Measurements from ENCODE around the gene IL17RA. TPM values are rescaled to one million over a fixed set of nuclear protein-coding genes. Genes with fewer than 3 reads are reported as not detected.

Gene IL17RA
- total RNA-seq, 1 donor from 2014 or later, result 49.8 TPM

DNA sequence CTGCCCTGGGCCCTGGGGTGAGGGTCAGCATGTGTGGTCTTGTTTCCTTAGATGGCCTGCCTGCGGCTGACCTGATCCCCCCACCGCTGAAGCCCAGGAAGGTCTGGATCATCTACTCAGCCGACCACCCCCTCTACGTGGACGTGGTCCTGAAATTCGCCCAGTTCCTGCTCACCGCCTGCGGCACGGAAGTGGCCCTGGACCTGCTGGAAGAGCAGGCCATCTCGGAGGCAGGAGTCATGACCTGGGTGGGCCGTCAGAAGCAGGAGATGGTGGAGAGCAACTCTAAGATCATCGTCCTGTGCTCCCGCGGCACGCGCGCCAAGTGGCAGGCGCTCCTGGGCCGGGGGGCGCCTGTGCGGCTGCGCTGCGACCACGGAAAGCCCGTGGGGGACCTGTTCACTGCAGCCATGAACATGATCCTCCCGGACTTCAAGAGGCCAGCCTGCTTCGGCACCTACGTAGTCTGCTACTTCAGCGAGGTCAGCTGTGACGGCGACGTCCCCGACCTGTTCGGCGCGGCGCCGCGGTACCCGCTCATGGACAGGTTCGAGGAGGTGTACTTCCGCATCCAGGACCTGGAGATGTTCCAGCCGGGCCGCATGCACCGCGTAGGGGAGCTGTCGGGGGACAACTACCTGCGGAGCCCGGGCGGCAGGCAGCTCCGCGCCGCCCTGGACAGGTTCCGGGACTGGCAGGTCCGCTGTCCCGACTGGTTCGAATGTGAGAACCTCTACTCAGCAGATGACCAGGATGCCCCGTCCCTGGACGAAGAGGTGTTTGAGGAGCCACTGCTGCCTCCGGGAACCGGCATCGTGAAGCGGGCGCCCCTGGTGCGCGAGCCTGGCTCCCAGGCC is 23.7 kb downstream of the IL17RA start:
- peaks cover 9% of the 10 kb centered on the region for H3K4me1 ChIP-seq
- ATAC-seq, result no peak
- no peaks in the 10 kb centered on the region for H3K9me3 ChIP-seq
- TF ChIP-seq CTCF (IDR thresholded peaks at IDR 0.05), result no peak
- no peaks in the 10 kb centered on the region for H3K27me3 ChIP-seq
- peaks cover 58% of the 10 kb centered on the region for H3K36me3 ChIP-seq
- H3K27ac ChIP-seq, result no peak overlapping the region
- no peak overlapping the region for H3K4me3 ChIP-seq
- no peak for DNase-seq
- intact Hi-C loops (cut with DNase I), result no loop called here

DNA sequence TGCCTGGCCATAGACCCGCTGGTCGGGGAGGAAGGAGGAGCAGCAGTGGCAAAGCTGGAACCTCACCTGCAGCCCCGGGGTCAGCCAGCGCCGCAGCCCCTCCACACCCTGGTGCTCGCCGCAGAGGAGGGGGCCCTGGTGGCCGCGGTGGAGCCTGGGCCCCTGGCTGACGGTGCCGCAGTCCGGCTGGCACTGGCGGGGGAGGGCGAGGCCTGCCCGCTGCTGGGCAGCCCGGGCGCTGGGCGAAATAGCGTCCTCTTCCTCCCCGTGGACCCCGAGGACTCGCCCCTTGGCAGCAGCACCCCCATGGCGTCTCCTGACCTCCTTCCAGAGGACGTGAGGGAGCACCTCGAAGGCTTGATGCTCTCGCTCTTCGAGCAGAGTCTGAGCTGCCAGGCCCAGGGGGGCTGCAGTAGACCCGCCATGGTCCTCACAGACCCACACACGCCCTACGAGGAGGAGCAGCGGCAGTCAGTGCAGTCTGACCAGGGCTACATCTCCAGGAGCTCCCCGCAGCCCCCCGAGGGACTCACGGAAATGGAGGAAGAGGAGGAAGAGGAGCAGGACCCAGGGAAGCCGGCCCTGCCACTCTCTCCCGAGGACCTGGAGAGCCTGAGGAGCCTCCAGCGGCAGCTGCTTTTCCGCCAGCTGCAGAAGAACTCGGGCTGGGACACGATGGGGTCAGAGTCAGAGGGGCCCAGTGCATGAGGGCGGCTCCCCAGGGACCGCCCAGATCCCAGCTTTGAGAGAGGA is 24.5 kb downstream of the IL17RA start:
- ATAC-seq (no peak), DNase-seq (no peak)
- Histone ChIP-seq H3K4me1 (peaks cover 9% of the 10 kb centered on the region), H3K27me3 (no peaks in the 10 kb centered on the region), H3K36me3 (peaks cover 57% of the 10 kb centered on the region), H3K4me3 (no peak overlapping the region), H3K27ac (no peak overlapping the region), H3K9me3 (no peaks in the 10 kb centered on the region)
- intact Hi-C loops (cut with DNase I), result no loop called here
- no peak for TF ChIP-seq CTCF (IDR thresholded peaks at IDR 0.05)

- H3K4me3 ChIP-seq, result no peak overlapping the region
- no peaks in the 10 kb centered on the region for H3K9me3 ChIP-seq
- peaks cover 50% of the 10 kb centered on the region for H3K36me3 ChIP-seq
- peaks cover 9% of the 10 kb centered on the region for H3K4me1 ChIP-seq
- no peak for TF ChIP-seq CTCF (IDR thresholded peaks at IDR 0.05)
- no peak for ATAC-seq
- no peak overlapping the region for H3K27ac ChIP-seq
- intact Hi-C loops (cut with DNase I), result no loop called here
- H3K27me3 ChIP-seq, result no peaks in the 10 kb centered on the region
- no peak for DNase-seq
Observed at GRCh38 chr22:17109976-17110375, 25.2 kb downstream of the IL17RA start.

DNA sequence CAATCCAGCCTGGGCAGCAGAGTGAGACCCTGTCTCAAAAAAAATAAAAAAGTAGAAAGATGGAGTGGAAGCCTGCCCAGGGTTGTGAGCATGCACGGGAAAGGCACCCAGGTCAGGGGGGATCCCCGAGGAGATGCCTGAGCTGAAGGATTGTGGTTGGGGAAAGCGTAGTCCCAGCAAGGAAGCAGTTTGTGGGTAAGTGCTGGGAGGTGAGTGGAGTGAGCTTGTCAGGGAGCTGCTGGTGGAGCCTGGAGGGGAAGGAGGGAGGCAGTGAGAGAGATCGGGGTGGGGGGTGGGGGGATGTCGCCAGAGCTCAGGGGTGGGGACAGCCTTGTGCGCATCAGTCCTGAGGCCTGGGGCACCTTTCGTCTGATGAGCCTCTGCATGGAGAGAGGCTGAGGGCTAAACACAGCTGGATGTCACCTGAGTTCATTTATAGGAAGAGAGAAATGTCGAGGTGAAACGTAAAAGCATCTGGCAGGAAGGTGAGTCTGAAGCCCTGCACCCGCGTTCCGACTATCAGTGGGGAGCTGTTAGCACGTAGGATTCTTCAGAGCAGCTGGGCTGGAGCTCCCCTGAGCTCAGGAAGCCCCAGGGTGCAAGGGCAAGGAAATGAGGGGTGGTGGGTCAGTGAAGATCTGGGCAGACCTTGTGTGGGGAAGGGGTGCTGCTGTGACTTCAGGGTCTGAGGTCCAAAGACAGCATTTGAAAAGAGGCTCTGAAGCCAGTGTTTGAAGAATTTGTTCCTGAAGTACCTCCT is 26.2 kb downstream of the IL17RA start:
- ATAC-seq (no peak), DNase-seq (no peak)
- no peaks in the 10 kb centered on the region for H3K27me3 ChIP-seq
- peaks cover 42% of the 10 kb centered on the region for H3K36me3 ChIP-seq
- H3K27ac ChIP-seq, result no peak overlapping the region
- H3K4me1 ChIP-seq, result peaks cover 9% of the 10 kb centered on the region
- intact Hi-C loops (cut with DNase I), result no loop called here
- H3K9me3 ChIP-seq, result no peaks in the 10 kb centered on the region
- TF ChIP-seq CTCF (IDR thresholded peaks at IDR 0.05), result no peak
- no peak overlapping the region for H3K4me3 ChIP-seq

- Histone ChIP-seq H3K27me3 (no peaks in the 10 kb centered on the region), H3K4me3 (no peak overlapping the region), H3K9me3 (no peaks in the 10 kb centered on the region), H3K36me3 (peaks cover 28% of the 10 kb centered on the region), H3K27ac (no peak overlapping the region), H3K4me1 (peaks cover 10% of the 10 kb centered on the region)
- peak; percentile 61 for ATAC-seq
- no peak for DNase-seq
- intact Hi-C loops (cut with DNase I), result no loop called here
- TF ChIP-seq CTCF (IDR thresholded peaks at IDR 0.05), result no peak
Observed at GRCh38 chr22:17112491-17113042, 27.8 kb downstream of the IL17RA start.
